Duodenal mucosa (tissue), 2 donors: ENCODE data around the gene OR11G2.
"Not testable (repeated sequence)": the region's sequence is repeated elsewhere in the genome, so short reads cannot be mapped to it uniquely, and the experiment has no call there.

Experiments used
- H3K27ac ChIP-seq: one replicate; pipeline ENCODE4 v1.7.0; 2013; ENCODE audit warnings: low read depth, low read length
- H3K27me3 ChIP-seq, 2 donors: one replicate each; pipeline ENCODE4 v1.7.0; 2013; ENCODE audit warnings: low read length in 2 of 2, control low read depth in 1 of 2; ENCODE audit not compliant: insufficient read depth in 2 of 2, control insufficient read depth in 1 of 2
- H3K36me3 ChIP-seq, 2 donors: one replicate each; pipeline ENCODE4 v1.7.0; 2013; ENCODE audit warnings: low read length in 2 of 2, control low read depth in 1 of 2; ENCODE audit not compliant: insufficient read depth in 2 of 2, control insufficient read depth in 1 of 2
- H3K4me1 ChIP-seq, 2 donors: one replicate each; pipeline ENCODE4 v1.7.0; 2013; ENCODE audit warnings: low read length in 2 of 2, control low read depth in 1 of 2; ENCODE audit not compliant: insufficient read depth in 2 of 2, control insufficient read depth in 1 of 2
- H3K4me3 ChIP-seq, 2 donors: one replicate each; pipeline ENCODE4 v1.7.0; 2013; ENCODE audit warnings: low read length in 2 of 2, low read depth in 1 of 2
- H3K9ac ChIP-seq, 2 donors: one replicate each; pipeline ENCODE4 v1.7.0; 2013; ENCODE audit warnings: low read length in 2 of 2, low read depth in 1 of 2
- H3K9me3 ChIP-seq, 2 donors: one replicate each; pipeline ENCODE4 v1.7.0; 2013; ENCODE audit warnings: low read length in 2 of 2, control low read depth in 1 of 2; ENCODE audit not compliant: control insufficient read depth in 1 of 2

The OR11G2 gene

DNA sequence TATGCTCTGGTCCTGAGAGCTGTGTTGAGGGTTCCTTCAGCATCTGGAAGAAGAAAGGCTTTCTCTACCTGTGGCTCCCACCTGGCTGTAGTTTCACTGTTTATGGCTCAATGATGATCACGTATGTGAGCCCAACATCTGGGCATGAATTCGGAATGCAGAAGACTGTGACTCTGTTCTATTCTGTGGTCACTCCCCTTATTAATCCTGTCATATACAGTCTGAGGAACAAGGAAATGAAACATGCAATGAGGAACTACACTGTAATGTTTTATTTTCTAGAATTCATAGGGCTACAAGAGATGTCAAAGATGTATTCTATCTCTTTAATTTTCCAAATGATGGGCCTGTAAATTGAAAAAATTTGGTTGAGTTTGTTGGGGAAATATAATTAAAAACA lies 10.8 kb upstream of the OR11G2 start:
- Histone ChIP-seq H3K27me3 (no peaks in the 10 kb centered on the region), H3K4me3 (no peak overlapping the region), H3K4me1 (no peaks in the 10 kb centered on the region), H3K27ac (no peak overlapping the region), H3K36me3 (no peaks in the 10 kb centered on the region), H3K9ac (no peak overlapping the region), H3K9me3 (no peaks in the 10 kb centered on the region)

DNA sequence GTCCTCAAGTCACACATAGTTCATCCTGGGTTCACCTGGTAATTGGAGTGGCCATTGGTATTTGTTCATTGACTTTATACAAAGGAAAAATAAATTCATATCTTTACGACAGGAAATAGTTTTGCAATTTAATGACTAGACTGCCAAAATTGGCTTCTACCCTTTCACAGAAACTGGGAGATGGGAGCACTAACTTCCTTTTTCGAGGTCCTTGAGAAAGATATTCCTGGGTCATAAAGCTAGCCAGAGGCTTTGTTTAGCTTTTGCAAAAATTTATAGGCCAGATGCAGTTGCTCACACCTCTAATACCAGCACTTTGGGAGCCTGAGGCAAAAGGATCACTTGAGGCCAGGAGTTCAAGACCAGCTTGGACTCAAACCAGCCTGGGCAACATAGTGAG lies 10.2 kb upstream of the OR11G2 start:
- Histone ChIP-seq H3K9me3 (no peaks in the 10 kb centered on the region), H3K36me3 (no peaks in the 10 kb centered on the region), H3K9ac (no peak overlapping the region), H3K27ac (no peak overlapping the region), H3K4me3 (no peak overlapping the region), H3K27me3 (no peaks in the 10 kb centered on the region), H3K4me1 (no peaks in the 10 kb centered on the region)

DNA sequence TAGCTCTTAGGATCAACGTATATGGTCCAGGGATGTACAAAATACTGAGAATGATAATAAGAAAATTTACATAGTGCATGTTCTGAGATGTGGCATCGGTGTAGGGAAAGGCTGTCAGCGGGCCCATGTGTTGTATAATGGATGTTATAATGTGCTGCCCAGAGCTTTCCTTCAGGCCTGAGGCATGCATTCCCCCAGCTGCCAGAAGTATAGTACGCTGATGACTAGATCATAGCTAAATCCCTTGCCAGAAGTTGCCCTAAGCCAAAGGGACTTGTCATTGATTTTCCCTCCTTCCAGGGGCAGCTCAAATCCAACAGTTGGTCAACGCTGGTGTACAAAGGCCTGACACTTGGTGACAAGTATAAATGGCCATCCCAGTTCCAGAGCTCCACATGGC lies 6.5 kb upstream of the OR11G2 start:
- no peaks in the 10 kb centered on the region for H3K4me1 ChIP-seq
- no peaks in the 10 kb centered on the region for H3K27me3 ChIP-seq
- H3K27ac ChIP-seq = no peak overlapping the region
- no peaks in the 10 kb centered on the region for H3K36me3 ChIP-seq
- H3K4me3 ChIP-seq = no peak overlapping the region
- H3K9ac ChIP-seq = no peak overlapping the region
- H3K9me3 ChIP-seq = no peaks in the 10 kb centered on the region

DNA sequence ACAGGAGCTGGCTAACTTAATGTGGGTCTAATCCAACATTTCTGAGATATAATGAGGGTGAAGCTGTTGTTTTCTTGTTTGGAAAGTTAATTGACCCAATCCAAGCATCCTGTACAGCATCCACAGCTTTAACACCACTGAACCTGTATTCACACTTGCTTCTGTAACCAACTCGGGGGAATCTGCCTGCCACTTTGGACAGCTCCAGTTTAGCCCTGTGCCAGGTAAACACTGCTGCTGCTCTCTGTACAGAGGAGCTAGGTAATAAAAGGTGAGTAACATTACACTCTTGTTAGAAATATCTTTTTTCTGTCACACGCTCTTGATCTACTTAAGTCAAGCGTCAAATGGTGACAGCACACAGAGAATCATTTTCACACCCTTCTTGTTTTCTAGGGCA lies 700 bp downstream of the OR11G2 start:
- no peaks in the 10 kb centered on the region for H3K9me3 ChIP-seq
- no peaks in the 10 kb centered on the region for H3K27me3 ChIP-seq
- H3K9ac ChIP-seq = no peak overlapping the region
- H3K36me3 ChIP-seq = no peaks in the 10 kb centered on the region
- H3K4me1 ChIP-seq = no peaks in the 10 kb centered on the region
- H3K4me3 ChIP-seq = no peak overlapping the region
- no peak overlapping the region for H3K27ac ChIP-seq

DNA sequence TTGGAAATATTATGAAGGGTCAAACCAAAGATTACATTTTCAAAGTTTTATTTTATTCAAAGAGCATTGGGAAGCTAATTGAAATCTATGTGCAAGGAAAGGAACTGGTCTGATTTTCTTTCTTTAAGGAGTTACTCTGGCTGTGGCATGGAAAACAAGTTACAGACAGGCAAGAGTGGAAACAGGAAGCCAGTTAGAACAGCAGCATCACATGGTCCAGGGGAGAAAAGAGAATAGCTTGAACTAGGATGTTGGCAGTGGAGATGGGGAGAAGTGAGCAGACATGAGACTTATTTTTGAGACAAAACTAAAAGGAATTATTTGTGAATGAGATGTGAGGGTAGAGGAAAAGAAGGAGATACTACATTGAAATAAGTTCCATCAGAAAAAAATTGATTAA lies 3.4 kb downstream of the OR11G2 start:
- Histone ChIP-seq H3K9ac (no peak overlapping the region), H3K27ac (no peak overlapping the region), H3K4me3 (no peak overlapping the region), H3K36me3 (no peaks in the 10 kb centered on the region), H3K9me3 (no peaks in the 10 kb centered on the region), H3K4me1 (no peaks in the 10 kb centered on the region), H3K27me3 (no peaks in the 10 kb centered on the region)

DNA sequence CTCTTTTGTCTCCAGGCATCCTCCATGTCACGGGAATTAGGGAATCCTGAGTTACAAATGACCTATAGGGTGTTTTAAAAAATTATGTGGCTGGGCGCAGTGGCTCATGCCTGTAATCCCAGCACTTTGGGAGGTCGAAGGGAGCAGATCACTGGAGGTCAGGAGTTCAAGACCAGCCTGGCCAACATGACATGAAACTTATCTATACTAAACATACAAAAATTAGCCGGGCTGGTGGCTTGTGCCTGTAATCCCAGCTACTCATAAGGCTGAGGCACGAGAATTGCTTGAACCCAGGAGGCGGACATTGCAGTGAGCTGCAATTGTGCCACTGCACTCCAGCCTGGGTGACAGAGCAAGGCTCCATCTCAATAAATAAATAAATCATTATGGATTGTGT lies 4.5 kb downstream of the OR11G2 start:
- H3K9me3 ChIP-seq, H3K4me1 ChIP-seq, H3K9ac ChIP-seq, H3K4me3 ChIP-seq, H3K36me3 ChIP-seq, H3K27me3 ChIP-seq, H3K27ac ChIP-seq: not testable (repeated sequence)

DNA sequence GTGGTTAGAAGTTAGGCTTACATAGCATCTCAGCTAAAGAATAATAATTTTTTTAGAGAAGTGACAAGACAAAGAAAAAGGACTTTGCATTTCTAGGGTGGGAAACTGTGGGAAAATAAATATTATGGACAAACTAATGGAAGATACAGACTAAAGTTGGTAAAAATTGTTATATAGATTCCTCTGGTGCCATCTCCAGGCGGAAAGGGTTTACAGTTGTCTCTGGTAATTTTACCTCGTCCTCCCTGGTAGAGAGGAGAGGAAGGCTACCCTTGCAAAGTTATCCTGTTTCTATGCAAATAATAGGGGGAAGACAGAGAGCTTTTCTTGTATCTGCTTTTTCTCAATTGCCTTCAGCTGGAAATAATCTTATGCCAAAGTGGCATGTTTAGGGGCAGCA lies 5.2 kb downstream of the OR11G2 start:
- Histone ChIP-seq H3K27me3 (no peaks in the 10 kb centered on the region), H3K9ac (no peak overlapping the region), H3K36me3 (no peaks in the 10 kb centered on the region), H3K4me1 (no peaks in the 10 kb centered on the region), H3K4me3 (no peak overlapping the region), H3K9me3 (no peaks in the 10 kb centered on the region), H3K27ac (no peak overlapping the region)

DNA sequence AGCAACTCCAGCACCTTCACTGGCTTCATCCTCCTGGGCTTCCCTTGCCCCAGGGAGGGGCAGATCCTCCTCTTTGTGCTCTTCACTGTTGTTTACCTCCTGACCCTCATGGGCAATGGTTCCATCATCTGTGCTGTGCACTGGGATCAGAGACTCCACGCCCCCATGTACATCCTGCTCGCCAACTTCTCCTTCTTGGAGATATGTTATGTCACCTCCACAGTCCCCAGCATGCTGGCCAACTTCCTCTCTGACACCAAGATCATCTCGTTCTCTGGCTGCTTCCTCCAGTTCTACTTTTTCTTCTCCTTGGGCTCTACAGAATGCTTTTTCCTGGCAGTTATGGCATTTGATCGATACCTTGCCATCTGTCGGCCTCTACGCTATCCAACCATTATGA lies 6.8 kb downstream of the OR11G2 start:
- Histone ChIP-seq H3K9ac (no peak overlapping the region), H3K36me3 (no peaks in the 10 kb centered on the region), H3K4me3 (no peak overlapping the region), H3K9me3 (no peaks in the 10 kb centered on the region), H3K27me3 (no peaks in the 10 kb centered on the region), H3K27ac (no peak overlapping the region), H3K4me1 (no peaks in the 10 kb centered on the region)

DNA sequence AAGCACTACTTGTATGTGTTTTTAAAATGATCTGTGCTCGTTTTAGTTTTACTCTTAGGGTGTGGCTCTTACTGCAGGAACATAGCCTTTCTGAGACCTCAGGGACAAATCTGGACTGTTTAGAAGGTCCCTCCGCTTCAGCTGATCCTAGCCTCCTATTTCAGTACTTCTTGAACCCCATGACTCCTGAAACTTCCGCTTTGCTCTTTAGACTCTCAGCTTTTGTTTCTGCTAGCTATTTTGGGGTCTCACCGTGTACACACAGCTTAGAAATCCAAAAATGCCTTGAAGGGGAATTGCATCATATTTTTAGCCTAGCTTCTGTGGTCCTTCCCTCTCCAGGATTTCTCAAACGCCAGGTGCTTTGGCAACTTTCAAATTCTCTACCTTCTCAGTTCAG lies 8.3 kb downstream of the OR11G2 start:
- Histone ChIP-seq H3K27ac (no peak overlapping the region), H3K4me3 (no peak overlapping the region), H3K9ac (no peak overlapping the region), H3K9me3 (no peaks in the 10 kb centered on the region), H3K36me3 (no peaks in the 10 kb centered on the region), H3K4me1 (no peaks in the 10 kb centered on the region), H3K27me3 (no peaks in the 10 kb centered on the region)

DNA sequence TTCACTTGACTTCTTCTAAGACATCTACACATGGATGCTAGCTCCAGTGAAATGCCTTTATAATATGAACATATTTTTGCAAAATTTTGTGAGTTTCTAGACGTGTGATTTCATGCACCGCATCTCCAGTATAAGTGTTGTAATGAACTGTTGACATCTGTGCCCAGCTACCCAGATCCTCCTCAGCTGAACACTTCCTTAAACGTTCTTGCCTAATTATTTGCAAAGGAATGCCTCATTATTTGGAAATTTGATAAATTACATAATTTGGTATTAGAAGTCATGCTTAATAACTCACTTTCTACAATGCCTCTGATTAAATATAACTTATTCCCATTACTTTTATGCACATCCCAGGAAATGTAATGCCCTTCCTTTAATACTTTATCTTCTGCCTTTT lies 14.0 kb downstream of the OR11G2 start:
- Histone ChIP-seq H3K27ac (no peak overlapping the region), H3K36me3 (no peaks in the 10 kb centered on the region), H3K4me1 (no peaks in the 10 kb centered on the region), H3K9ac (no peak overlapping the region), H3K27me3 (no peaks in the 10 kb centered on the region), H3K4me3 (no peak overlapping the region), H3K9me3 (no peaks in the 10 kb centered on the region)

DNA sequence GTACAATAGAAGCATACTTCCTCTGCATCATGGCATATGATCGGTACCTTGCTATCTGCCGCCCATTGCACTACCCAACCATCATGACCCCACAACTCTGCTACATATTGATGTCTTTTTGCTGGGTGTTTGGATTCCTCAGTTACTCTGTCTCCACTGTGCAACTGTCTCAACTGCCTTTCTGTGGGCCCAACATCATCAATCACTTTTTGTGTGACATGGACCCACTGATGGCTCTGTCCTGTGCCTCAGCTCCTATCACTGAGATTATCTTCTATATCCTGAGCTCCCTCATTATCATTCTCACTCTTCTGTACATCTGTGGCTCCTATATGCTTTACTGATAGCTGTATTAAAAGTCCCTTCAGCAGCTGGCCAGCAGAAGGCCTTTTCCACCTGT lies 18.9 kb downstream of the OR11G2 start:
- H3K4me1 ChIP-seq = no peaks in the 10 kb centered on the region
- H3K4me3 ChIP-seq = no peak overlapping the region
- no peaks in the 10 kb centered on the region for H3K27me3 ChIP-seq
- no peak overlapping the region for H3K27ac ChIP-seq
- H3K9me3 ChIP-seq = peaks cover 0 to 3% of the 10 kb centered on the region in 2 donors
- H3K36me3 ChIP-seq = no peaks in the 10 kb centered on the region
- H3K9ac ChIP-seq = no peak overlapping the region
